COLO829 (cell line): ENCODE data around the gene GAK.
"Not testable (repeated sequence)": the region's sequence is repeated elsewhere in the genome, so short reads cannot be mapped to it uniquely, and the experiment has no call there.

Experiments used
- DNase-seq: peaks from one replicate; pipeline ENCODE4 v3.0.0; 2012; ENCODE audit warnings: low spot score

GAK gene

DNA sequence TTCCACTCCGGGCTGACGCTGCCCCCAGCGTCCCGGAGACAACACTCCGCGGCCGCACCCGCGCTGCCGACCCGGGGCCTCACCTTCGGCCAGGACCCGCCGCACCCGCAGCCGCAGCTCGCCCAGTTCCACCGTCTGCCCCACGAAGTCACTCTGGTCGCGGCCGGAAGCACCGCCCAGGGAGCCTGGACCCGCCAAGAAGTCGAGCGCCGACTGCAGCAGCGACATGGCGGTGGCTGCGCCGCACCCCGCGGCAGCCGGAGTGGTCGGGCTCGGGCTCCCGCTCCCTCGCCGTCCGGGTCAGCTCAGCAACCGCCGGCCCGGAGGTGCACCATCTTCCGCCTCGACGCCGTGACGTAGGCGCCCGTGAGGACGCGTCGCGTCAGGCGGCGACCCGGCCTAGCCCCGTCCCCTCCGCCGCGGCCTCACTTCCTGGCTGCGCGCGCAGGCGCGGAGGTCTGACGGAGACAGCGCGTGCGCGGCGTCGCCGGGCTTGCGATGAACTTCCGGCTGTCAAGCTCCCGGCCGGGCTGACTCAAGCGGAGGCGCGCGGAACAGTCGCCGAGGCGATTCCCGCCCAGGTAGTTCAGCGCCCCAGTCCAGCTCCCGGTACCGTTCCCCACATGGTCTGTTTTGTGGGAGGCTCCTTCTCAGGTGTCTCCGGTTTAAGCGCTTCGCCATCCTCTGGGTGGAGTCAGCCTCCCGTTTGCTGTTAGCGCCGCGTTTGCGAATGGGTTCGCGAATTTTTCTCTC is at the start of gene GAK, which contains the start of gene TMEM175:
GAK (minus strand) TSS at position 357 of the 753 bp plus-strand sequence; CDS start at position 228, 129 bp downstream.
TMEM175 (plus strand) TSS at position 501 of the 753 bp plus-strand sequence. CDS start 15,280 bp downstream, outside the sequence.
- peak; percentile 97 for DNase-seq

DNA sequence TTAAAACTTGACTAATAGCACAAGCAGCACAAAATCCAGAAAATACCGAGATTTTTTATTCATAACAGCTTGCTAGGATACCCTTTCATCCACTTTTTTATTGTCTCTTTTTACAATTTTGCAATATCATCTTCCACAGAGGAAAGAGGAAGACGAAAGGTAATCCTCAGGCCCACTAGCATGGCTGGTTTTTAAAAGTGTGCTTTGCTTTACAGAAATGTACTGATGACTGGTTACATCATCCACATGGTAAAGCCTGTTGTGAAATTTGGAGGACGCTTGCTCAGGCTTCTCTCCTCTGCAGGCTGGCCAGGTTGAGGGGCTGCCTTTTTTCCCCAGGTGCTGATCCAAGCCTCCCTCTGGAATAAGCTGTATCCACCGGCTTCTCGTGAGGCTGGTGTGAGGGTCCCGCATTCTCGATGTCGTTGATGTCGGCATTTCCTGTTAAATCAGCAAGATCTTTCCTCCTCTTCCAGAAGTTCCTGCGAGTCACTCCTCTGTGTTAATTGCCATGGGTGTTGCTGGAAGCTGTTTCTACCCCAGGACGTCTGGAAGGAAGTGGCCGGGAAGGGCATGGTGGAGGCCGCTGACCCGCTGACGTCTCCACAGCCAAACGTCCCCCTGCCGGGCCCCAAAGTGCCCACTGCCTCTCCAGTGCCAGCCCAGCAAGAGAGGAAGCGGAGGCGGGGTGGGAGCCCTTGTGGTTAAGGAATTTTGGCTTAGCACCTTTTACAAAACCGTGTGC is 47.0 kb upstream of the GAK start:
- no peak for DNase-seq

DNA sequence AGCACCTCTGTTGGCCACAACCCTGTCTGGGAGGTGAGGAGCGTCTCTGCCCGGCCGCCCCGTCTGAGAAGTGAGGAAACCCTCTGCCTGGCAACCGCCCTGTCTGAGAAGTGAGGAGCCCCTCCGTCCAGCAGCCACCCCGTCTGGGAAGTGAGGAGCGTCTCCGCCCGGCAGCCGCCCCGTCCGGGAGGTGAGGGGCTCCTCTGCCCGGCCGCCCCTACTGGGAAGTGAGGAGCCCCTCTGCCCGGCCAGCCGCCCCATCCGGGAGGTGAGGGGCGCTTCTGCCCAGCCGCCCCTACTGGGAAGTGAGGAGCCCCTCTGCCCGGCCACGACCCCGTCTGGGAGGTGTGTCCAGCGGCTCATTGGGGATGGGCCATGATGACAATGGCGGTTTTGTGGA is 43.9 kb upstream of the GAK start:
- DNase-seq: not testable (repeated sequence)

DNA sequence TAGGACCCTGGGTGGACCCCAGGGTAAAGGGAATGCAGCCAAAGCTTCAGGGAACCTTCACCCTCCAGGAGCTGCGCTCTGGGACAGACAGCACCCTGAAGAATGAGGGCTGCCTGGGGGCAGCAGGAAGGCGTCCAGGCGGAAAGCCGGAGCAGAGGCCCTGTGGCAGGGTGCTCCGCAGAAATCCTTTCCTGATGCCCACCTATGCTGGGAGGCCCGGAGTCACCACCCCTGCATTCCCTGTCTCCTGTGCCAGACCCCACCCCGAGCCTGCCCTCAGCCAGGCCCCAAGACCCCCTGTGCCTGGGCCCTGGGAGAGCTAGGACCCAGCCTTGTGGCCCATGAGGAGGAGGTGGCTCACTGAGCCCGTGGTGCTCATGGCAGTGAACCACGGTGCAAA is 42.6 kb upstream of the GAK start:
- no peak for DNase-seq

DNA sequence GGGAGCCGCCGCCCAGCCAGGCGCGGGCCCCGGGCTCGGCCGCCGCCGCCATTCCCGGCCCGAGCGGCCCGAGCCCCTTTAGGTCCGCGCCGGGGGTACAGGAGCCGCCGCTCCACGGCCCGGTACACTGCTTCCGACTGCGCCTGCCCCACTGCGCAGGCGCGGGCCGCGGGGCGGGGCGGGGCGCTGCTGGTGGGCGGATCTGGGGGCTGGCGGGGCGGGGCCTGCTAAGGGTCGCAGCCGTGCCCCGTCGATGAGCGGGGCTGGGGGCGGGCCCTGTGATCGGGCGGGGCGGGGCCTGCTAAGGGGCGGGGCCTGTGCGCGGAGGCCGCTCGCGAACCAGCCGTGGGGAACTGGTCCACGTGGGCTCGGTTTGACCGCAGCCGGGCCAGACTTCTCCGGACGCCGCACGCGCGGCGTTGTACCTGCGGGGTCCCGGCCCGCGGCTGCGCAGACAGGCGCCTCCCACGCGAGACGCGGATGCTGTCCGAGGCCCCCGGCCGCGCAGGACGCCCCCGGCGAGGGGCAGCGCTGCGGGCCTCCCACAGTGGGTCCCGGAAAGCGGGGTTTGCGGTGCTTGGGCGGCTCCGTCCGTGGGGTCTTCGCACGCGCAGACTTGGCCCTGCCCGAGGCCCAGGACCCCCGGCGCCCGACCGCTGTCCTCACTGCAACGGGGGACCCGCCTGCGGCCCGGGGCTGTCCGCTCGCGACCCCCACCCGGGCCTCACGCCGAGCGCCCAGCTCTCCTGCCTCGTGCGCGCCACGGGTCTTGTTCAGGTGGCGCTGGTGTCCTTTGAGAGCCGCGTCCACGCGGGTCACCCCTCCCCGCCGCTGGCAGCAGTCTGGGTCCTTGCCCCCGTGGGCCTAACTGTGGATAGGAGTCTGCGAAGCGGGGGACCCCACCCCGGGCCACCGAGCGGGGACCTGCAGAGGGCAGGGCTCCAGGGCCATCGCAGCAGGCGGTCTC is 41.6 kb upstream of the GAK start, which contains the start of gene DGKQ:
DGKQ (minus strand) TSS at position 139 of the 967 bp plus-strand sequence; CDS start at position 52, 87 bp downstream.
- peak; percentile 78 for DNase-seq

DNA sequence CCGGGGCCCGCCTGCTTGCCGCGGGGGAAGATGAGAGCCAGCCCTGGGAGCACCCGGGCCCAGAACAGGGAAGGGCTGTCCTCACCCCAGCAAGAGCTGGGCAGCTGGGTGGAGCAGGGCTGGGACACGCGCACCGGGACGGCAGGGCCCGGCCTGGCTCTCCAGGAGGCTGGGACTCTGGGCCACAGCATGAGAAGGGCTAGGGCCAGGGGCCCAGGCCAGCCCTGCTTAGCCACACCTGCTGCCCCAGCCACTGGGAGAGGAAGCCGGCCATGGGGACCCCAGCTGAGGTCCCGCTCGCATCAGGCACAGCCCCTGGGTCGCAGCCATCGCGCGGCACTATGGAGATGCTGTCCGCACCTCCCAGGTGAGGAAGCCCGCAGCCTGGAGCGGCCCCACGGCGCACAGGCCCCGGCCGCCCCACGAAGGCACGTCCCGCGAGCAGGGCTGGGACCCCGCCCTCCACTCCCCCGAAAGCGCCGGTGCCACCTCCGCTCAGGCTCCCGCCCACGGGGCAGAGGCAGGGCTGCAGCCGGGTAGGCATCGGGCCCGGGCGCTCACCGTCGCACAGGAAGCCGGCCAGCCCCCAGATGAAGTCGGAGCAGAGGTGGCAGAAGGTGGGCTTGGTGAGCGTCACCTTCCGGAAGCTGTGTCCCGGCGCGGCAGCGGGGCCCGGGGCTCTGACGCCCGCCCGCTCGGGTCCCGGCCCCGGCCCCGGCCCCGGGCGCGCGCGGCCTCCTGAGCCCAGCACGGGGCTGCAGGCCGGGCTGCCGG is 40.7 kb upstream of the GAK start:
- DNase-seq: no peak

DNA sequence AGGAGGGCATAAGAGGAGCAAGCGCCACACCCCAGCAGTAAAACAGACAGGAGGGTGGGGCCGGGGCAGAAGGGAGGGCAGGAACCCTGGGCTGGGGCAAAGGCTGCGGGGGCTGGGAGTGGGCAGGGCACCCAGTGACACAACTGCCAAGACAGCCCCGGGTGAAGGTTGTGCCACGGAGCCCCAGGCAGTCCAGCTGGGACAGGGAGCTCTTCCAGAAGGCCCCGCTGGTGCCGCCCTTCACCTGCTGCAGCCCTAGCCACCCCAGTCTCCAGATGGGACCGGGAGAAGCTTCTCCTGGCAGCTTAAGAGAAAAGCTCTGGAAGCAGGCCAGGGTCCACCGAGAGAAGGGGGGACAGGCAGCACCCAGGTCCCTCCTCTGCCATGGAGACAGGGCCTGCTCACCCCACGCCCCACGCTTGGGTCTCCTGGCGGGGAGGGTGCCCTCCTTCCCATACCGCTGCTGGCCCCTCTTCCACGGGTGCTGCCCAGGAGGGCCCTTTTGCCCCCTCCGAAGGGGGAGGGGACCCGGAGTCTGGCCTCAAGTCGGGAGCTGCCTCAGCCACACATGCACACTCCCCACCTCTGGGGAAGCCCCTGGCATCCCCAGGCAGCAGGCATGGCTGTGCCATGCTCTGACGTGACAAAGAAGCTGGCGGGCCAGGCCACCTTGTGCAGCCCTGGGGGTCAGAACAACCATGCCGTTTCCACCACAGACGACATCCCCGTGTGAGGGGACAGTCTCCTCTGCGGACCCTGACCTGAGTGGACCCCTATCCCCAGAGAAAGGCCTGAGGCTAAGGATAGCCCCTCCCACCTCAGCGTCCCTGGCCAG is 39.8 kb upstream of the GAK start:
- no peak for DNase-seq

DNA sequence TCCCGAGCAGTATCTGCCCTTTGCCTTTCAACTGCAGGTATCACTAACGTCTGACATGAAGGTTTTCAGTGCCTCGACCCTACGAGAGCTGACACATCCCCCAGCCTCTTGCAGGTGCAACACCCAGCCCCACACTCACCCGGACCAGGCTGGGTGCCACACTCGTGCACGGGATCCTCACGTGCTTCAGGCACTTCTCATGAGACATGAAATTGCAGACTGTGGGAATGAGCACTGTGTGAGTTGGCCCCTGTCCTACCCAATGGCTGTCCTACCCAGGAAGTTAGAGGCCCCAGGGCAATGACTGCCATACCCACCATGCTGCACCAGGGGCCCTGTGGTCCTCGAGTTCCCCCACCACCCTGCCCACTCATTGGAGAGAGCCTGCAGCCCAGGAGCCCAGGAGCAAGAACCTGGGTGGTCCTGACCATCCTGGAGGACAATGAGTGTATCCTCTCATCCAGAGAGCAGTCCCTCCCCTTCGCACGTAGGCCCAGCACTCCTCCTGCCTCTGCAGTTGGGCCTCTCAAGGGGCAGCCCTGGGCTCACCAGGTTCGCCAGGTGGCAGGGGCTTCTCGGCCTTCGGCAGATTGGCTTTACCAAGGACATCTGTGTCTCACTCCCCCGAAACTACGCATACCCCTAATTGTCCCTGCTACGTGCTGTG is 38.9 kb upstream of the GAK start:
- DNase-seq: no peak

DNA sequence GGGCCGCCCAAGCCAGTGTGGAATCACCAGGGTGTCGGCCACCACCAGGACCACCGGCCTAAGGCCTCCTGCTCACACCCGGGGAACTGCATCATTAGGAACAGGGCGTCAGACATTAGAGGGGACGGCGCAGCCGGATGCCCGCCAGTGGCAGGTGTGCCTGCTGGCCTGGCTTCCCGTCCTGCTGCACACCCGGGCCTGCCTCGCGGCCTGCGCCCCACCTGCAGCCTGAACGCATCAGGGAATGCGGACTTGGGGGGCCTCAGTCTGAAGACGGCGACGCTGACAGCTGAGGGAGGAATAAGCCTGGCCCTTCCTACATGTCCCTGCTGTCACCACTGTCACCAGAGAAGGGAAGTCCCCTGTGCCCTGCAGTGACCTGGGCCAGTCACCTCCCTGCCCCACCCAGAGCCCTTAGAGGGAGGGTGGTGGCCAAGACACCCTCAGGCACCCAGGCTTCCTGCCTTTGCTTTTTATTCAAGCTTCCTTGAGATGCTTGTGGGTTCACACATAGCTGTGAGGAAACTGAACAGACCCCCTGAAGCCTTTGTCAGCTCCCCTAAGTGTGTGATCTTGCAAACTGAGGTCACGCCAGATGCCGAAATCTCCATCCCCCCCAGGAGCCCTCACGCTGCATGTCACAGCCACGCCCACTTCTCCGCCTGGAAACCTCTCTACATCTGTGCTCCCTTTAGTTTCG is 38.1 kb upstream of the GAK start:
- no peak for DNase-seq

DNA sequence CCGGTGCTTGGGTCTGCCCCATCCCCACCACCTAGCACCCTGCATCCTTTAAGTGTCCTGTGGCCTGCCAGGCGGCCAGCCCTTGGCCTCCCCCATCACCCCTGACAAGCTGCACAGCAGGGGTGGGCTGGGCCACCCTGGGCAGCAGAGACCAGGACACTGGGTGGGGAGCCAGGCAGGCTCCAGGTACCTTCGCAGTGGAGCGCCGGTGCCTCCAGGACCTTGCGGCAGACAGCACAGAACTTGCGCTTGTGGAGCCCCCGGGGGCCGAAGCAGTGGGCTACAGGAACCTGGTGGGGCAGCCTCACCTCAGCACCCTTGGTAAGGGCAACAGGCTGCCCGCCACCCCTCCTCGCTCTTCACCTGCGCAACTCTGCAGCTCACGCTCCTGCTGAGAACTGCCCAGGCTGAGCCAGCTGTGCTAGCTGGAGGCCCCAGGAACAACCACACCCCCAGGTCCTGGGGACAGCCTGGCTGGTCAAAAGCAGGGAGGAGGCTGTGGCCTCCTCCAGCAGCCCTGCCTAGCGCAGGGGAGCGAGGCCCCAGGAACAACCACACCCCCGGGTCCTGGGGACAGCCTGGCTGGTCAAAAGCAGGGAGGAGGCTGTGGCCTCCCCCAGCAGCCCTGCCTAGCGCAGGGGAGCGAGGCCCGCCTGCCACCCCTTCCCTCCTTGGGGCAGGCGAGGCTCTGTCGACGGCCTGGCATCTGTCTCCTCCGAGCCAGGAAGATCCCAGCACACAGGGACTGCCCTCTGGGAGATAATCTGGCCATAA is 36.7 kb upstream of the GAK start:
- DNase-seq: no peak

DNA sequence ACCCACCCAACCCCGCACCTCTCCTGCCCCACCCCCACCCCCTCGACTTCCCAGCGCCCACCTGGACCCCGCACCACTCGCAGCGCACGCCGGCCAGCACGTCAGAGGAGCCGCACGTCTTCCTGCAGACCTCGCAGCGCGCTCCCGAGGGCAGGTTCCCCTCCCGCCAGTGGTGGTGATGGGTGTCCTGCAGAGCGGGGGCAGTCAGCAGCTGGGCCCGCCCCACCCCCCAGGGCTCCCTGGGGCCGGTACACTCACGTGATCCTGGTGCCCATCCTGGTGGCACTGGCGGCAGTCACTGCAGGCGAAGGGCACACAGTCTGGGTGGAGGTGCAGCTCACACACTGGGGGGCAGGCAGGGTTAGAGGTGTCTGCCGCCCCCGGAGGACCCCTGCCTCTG is 36.1 kb upstream of the GAK start:
- DNase-seq: no peak

DNA sequence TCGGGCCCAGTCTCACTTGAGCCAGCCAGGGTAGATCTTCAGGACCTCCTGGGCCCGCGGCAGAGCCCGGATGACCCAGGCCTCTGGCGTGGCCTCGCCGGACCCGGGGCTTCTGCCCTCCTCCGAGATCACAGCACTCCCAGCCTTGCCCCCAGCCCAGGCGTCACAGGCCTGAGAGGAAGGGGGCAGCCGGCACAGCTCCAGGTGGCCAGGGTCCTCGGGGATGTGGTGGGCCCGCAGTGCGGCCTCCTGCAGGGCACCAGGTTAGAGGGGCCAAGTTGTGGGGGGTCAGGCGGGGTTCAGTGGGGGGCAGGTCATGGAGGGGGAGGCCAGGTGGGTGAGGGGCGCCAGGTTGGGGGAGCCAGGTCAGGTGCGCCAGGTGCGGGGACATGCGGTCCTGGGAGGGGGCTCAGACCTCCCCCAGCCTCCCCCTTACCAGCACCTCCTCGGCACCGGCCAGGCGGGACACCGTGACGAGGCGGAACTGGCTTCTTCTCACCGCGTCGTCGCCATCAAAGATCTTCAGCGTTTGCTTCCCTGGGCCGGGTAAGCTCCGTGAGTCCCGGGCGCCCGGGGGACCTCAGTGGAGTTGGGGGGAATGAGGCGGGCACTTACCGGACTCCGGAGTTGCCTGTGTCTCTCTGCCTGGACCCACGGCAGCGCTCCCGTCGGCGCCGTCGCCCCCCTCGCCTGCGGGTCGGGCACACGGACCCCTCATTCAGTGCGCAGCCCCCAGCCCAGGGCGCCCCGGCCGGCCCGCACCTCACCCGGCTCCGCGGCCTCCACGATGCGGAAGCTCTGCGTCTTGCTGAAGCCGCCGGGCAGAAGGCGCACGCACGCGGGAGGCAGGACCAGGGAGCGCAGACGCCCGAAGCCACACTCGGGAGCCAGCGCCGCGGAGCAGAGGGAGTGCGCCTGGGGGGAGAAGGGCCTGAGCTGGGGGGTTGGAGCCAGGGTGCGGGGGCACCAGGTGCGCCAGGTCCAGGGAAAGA is 35.3 kb upstream of the GAK start:
- no peak for DNase-seq

DNA sequence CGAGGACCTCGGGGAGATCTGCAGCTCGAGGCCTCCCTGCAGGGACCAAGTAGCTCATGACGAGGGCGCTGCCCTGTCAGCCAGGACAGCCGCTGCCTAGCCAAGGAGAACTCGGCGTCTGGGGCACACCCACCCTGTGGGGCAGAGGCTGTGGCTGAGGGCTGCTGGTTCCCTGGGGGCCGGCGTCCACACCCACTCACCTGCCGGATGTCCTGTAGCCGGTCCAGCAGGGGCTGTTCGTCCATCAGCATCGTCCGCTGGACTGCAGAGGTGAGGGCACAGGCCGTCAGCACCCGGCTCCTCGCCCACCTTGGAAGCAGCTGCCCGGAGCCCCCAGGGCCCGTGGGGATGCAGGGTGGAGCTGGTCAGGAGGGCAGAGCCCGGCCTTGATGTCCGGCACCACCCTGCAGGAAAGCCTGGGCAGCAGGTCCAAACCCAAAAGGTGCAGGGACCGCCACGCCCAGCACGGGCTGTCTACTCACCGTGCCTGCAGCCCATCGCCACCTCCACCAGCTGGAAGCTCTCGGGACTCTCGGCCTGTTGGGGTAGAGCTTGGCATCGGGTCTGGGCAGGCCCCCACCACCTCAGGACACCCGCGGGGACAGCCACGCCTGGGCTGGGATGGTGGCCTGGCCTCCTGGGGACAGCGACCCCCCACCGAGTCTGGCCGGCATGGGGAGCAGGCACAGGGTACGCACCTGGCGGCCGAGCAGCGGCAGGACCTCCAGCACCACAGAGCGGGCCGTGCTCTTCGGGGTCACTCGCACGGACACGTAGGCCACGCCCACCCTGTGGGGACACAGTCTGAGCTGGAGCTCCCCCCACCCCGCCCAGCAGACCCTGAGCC is 34.4 kb upstream of the GAK start:
- DNase-seq: no peak

DNA sequence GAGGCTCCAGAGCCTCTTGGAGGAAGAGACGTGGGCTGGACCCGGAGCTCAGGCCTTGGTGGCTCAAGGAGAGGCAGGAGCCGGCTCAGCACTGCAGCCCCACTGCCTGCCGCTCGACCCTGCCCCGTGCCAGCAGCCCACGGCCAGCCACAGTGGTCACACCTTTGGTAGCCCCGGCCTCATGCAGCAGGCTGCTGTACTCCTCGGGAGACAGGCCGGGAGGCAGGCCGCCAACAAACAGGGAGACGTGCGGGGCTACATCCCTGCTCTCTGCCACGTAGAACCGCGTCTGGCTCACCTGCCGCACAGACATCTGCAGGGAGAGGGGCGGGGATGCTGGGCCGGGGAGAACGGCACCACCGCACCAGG is 33.6 kb upstream of the GAK start:
- no peak for DNase-seq

DNA sequence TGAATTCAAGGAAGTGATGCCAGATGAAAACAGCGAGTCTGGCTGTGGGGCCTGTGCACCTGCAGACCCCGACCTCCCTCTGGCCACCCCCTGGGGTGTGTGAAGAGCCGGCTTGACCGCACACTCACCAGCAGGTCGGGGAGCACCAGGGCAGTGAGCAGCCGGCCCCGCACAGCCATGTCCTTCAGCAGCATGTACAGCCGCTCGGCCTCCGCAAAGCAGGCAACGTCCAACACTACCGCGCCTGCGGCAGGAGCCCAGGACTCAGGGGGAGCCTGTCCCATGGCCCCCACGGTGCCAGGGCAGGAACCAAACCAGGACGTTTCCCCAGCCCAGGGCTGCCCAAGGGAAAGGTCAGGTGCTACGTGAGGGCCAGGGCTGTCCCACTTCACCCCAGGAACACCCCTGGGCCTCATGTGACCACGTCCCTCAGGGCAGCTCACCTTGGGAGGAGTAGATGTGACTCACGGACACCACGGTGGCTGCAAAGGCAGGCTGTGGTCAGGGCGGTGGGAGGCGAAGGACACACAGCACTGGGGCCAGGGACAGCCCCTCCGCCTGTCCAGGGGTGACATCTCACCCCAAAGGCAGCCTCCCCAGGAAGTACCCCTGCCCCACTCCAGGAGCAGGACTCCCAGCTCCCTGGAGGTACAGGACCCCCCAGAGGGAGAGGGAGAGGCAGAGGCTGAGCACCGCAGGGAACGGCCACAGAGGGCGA is 33.1 kb upstream of the GAK start:
- no peak for DNase-seq
